Muscle of leg (tissue), 11 donors: ENCODE data around the gene RUFY1. TPM values are rescaled to one million over a fixed set of nuclear protein-coding genes. Genes with fewer than 3 reads are reported as not detected.
A peak's percentile ranks its signal among the peaks of the same experiment; 100 is the strongest.
"Not testable (repeated sequence)": the region's sequence is repeated elsewhere in the genome, so short reads cannot be mapped to it uniquely, and the experiment has no call there.

ENCODE experiments used
- DNase-seq: peaks from one replicate; pipeline ENCODE4 v3.0.0; 2013
- H3K27ac ChIP-seq: one replicate; pipeline ENCODE4 v1.5.1; 2013; ENCODE audit warnings: mild to moderate bottlenecking, low read length, control low read depth
- H3K27me3 ChIP-seq: one replicate; pipeline ENCODE4 v1.6.1; 2013; ENCODE audit warnings: low read length; ENCODE audit not compliant: control insufficient read depth, insufficient read depth
- H3K36me3 ChIP-seq: one replicate; pipeline ENCODE4 v1.6.1; 2013; ENCODE audit warnings: low read length; ENCODE audit not compliant: control insufficient read depth, insufficient read depth
- H3K4me1 ChIP-seq: one replicate; pipeline ENCODE4 v1.6.1; 2013; ENCODE audit warnings: low read length; ENCODE audit not compliant: control insufficient read depth, insufficient read depth
- H3K4me3 ChIP-seq: one replicate; pipeline ENCODE4 v1.5.1; 2013; ENCODE audit warnings: low read length, control low read depth
- H3K9me3 ChIP-seq: replicated peaks from 2 replicates; pipeline ENCODE4 v1.6.1; 2013; ENCODE audit warnings: low read depth, low read length; ENCODE audit not compliant: control insufficient read depth
- WGBS: methylation state at CpG from one replicate; pipeline ENCODE4 v1.1.5; 2013; ENCODE audit warnings: missing lambda C conversion rate; ENCODE audit not compliant: insufficient coverage; 5-methylcytosine and 5-hydroxymethylcytosine counted together
- polyA plus RNA-seq, 8 donors: library from polyadenylated mRNA; unstranded; fragments of 120-200 nt; gene quantifications; one replicate each; pipeline versions ENCODE4 v1.2.1 to v1.2.3, GENCODE V29; 2013; ENCODE audit warnings: inconsistent platforms in 1 of 8, low replicate concordance in 1 of 8; ENCODE audit not compliant: insufficient read length in 8 of 8, insufficient read depth in 1 of 8
- total RNA-seq: library from RNA; stranded (reverse); fragments of 120-200 nt; gene quantifications from one replicate; pipeline ENCODE4 v1.2.4, GENCODE V29; 2013

Gene RUFY1
- total and polyA plus RNA-seq, 9 donors: 30.9 to 41.0 (median 35.8) TPM

DNA sequence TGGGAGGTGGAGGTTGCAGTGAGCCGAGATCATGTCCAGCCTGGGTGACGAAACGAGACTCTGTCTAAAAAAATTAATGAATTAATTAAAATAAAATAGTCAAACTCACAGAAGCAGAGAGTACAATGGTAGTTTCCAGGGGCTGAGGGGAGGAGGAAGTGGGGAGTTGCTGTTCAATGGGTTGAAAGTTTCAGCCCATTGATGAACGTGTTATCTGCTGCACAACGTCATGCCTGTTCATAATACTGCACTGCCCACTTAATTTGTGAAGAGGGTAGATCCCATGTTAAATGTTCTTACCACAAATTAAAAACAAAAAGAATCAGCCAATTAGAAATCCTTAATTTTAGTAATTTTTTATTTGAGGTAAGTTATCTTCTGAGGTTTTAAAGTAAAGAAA lies 16.4 kb upstream of the RUFY1 start:
- no peak for DNase-seq
- H3K9me3 ChIP-seq: no peaks in the 10 kb centered on the region
- no CpG with 5 or more reads among the region's 5 CpGs for WGBS
- no peak overlapping the region for H3K27ac ChIP-seq
- no peaks in the 10 kb centered on the region for H3K36me3 ChIP-seq
- H3K27me3 ChIP-seq: peaks cover 5% of the 10 kb centered on the region
- no peak overlapping the region for H3K4me3 ChIP-seq
- no peaks in the 10 kb centered on the region for H3K4me1 ChIP-seq

DNA sequence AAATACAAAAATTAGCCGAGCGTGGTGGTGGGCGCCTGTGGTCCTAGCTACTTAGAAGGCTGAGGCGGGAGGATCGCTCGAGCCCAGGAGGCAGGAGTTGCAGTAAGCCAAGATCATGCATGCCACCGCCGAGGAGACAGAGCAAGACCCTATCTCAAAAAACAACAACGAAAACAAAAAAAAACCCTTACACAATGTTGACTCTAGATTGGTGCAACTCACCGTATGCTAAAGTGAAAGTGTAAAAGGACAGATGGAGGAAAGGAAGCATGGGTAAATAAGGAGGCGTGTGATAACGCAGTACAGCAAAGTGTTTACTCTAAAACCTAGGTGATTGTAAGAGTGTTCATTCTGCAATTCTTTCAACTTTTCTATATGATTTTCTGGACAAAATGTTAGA lies 15.9 kb upstream of the RUFY1 start:
- WGBS: no CpG with 5 or more reads among the region's 12 CpGs
- no peak overlapping the region for H3K4me3 ChIP-seq
- H3K27ac ChIP-seq: no peak overlapping the region
- no peaks in the 10 kb centered on the region for H3K4me1 ChIP-seq
- no peaks in the 10 kb centered on the region for H3K36me3 ChIP-seq
- peaks cover 5% of the 10 kb centered on the region for H3K27me3 ChIP-seq
- H3K9me3 ChIP-seq: no peaks in the 10 kb centered on the region
- DNase-seq: no peak

DNA sequence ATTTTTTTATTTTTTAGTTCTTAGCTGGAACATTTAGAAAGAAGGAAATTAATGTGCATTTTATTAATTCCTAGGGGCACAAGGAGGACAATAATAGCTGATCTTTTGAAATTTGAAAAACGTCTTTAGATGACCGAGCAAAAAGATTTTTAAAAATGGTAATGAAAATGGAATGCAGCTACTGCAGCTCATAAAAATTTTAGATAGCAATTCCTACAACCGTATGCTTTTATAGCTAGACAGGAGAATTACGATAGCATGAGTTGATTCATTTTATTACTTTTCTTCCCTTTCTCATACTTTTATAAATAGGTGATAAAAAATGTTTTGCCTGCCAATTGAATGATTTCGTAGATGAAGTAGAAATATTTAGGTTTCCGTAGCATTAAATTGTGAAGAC lies 13.7 kb upstream of the RUFY1 start:
- no peaks in the 10 kb centered on the region for H3K4me1 ChIP-seq
- WGBS: no CpG with 5 or more reads among the region's 6 CpGs
- H3K4me3 ChIP-seq: no peak overlapping the region
- no peaks in the 10 kb centered on the region for H3K9me3 ChIP-seq
- H3K36me3 ChIP-seq: no peaks in the 10 kb centered on the region
- H3K27ac ChIP-seq: no peak overlapping the region
- no peak for DNase-seq
- H3K27me3 ChIP-seq: no peaks in the 10 kb centered on the region

DNA sequence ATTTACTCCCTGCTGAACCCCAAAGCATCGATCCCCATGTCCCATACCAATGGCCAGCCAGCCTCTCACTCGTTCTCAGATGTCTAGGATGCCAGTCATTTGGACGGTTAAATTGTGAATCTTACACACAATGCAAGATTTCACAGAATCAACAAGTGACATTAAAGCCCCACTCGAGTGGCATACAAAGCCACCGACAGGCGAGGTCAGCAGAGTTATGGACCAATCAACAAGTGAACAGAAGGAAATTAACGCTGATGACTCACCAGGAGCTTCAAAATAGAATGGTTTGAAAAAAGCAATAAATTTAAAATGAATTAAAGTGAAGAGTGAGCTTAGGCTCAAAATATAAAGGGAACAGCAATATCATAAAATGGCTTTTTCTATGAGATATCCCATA lies 8.2 kb upstream of the RUFY1 start:
- Histone ChIP-seq H3K36me3 (no peaks in the 10 kb centered on the region), H3K4me1 (no peaks in the 10 kb centered on the region), H3K27ac (no peak overlapping the region), H3K4me3 (no peak overlapping the region), H3K9me3 (no peaks in the 10 kb centered on the region), H3K27me3 (peaks cover 2% of the 10 kb centered on the region)
- 83% methylated on average over 7 of the region's 7 CpGs for WGBS
- DNase-seq: no peak

DNA sequence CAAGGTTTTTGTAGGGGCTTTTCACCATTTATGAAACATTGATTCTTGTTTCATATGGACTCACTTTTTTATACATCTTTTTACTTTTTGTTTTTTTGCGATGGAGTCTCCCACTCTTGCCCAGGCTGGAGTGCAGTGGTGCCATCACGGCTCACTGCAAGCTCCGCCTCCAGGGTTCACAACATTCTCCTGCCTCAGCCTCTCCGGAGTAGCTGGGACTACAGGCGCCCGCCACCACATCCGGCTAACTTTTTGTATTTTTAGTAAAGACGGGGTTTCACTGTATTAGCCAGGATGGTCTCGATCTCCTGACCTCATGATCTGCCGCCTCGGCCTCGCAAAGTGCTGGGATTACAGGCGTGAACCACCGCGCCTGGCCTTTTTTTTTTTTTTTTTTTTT lies 7.1 kb upstream of the RUFY1 start:
- not testable (repeated sequence) for H3K9me3 ChIP-seq, H3K27ac ChIP-seq, H3K4me1 ChIP-seq, DNase-seq, H3K36me3 ChIP-seq, H3K27me3 ChIP-seq, H3K4me3 ChIP-seq
- WGBS: 93% methylated on average over 9 of the region's 15 CpGs

DNA sequence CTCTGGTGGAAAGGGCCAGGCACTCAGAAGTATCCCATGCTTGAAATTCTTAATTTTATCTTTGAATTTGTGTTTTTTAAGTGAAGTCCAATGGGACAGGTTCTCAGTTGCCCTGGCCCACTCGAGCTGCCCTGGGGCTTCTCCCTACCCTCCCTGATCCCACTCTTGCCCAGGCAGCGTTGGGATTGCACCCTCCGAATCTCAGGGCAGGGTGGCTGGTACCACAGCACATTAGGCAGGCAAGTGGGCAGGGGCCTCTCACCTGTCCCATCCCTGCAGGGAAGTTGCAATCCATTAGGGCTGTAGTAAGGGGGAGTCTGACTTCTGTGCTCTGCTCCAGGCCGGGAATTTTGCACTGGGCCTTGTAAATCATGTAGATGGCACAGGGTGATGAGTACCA lies 2.7 kb downstream of the RUFY1 start:
- WGBS: 80% methylated on average over 2 of the region's 4 CpGs

DNA sequence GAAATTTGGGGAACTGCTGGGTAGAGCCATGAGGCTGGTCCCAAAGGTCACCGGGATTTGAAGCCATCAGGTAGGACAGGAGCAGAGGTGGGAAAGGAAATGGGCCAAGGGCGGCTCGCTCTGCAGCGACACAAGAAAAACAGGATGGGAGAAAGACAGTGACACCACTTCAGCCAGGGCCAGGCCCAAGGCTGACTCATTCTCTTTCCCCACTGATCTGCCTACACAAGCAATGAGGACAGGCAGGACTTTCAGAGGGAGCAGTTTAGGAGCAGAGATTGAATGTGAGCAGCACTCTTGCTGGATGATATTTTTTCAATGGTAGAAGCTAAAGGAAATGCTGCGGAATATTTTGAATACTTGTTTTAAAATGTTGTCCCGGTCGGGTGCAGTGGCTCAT lies 3.5 kb downstream of the RUFY1 start:
- Histone ChIP-seq H3K27ac (no peak overlapping the region), H3K4me3 (no peak overlapping the region), H3K36me3 (peaks cover 8% of the 10 kb centered on the region), H3K4me1 (peaks cover 25% of the 10 kb centered on the region), H3K9me3 (no peaks in the 10 kb centered on the region), H3K27me3 (no peaks in the 10 kb centered on the region)
- WGBS: 89% methylated on average over 5 of the region's 7 CpGs
- no peak for DNase-seq

More for the DNA sequence above, 2.7 kb downstream of the RUFY1 start:
- H3K36me3 ChIP-seq: peaks cover 8% of the 10 kb centered on the region
- H3K27ac ChIP-seq: no peak overlapping the region
- no peaks in the 10 kb centered on the region for H3K27me3 ChIP-seq
- H3K4me3 ChIP-seq: no peak overlapping the region
- no peak for DNase-seq
- no peaks in the 10 kb centered on the region for H3K9me3 ChIP-seq
- H3K4me1 ChIP-seq: peaks cover 20% of the 10 kb centered on the region

DNA sequence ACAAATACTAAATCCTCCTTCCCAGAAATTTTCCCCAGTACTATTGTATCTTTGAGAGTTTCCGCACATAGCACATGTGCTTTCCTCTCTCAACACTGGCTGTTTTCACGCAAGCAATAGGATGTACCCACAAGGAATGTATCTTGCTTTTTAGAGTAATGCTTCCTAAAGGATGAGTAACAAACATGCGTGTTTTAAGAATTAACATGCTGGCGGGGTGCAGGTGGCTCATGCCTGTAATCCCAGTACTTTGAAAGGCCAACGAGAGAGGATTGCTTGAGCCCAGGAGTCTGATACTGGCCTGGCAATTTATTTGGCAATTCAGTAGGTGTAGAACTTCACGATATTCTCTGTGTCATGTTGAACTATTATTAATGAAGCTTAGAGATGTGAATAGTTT lies 4.6 kb downstream of the RUFY1 start:
- Histone ChIP-seq H3K4me1 (peaks cover 22% of the 10 kb centered on the region), H3K27ac (no peak overlapping the region), H3K4me3 (no peak overlapping the region), H3K9me3 (no peaks in the 10 kb centered on the region), H3K27me3 (no peaks in the 10 kb centered on the region), H3K36me3 (peaks cover 8% of the 10 kb centered on the region)
- DNase-seq: no peak
- 91% methylated on average over 4 of the region's 6 CpGs for WGBS

DNA sequence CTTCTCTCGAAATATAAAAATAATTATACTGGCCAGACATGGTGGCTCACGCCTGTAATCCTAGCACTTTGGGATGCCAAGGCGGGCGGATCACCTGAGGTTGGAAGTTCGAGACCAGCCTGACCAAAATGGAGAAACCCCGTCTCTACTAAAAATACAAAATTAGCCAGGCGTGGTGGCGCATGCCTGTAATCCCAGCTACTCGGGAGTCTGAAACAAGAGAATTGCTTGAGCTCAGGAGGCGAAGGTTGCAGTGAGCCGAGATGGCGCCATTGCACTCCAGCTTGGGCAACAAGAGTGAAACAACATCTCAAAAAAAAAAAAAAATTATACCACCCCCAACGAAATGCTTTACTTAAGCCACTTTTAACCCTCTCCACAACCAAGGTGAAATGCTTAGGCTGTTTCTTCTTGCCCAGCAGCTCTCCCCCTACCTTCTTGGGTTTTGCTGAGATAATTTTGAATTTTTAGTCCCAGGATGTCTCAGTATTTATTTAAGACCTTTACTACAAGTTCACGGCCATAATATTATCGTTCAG lies 8.0 kb downstream of the RUFY1 start:
- no CpG with 5 or more reads among the region's 15 CpGs for WGBS
- H3K9me3 ChIP-seq, DNase-seq, H3K27me3 ChIP-seq: not testable (repeated sequence)
- peaks cover 25% of the 10 kb centered on the region for H3K36me3 ChIP-seq
- peak overlapping the region; percentile 93 for H3K27ac ChIP-seq
- H3K4me3 ChIP-seq: peak overlapping the region; percentile 48
- H3K4me1 ChIP-seq: peaks cover 13% of the 10 kb centered on the region

DNA sequence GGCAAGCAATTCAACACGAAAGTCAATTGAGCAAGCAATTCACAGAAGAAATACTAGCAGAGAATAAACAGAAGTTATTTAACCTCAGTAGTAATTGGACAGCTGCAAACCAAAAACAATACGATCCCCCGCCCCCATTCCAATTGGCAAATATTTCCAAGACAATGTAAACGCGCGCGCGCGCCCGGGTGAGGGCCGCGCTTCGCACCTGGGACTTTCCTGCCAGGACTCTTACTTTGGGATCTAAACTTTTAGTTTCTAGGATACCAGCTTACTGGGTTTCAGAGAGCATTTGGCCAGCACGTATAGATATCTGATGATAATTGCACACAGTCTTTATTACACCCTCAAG lies 8.6 kb downstream of the RUFY1 start:
- no peaks in the 10 kb centered on the region for H3K9me3 ChIP-seq
- H3K4me1 ChIP-seq: peaks cover 11% of the 10 kb centered on the region
- DNase-seq: peak; percentile 57
- no peaks in the 10 kb centered on the region for H3K27me3 ChIP-seq
- peak overlapping the region; percentile 48 for H3K4me3 ChIP-seq
- 19% methylated on average over 12 of the region's 14 CpGs for WGBS
- peak overlapping the region; percentile 93 for H3K27ac ChIP-seq
- peaks cover 29% of the 10 kb centered on the region for H3K36me3 ChIP-seq
